ENCODE data around the gene GARNL3.

The GARNL3 gene

GRCh38 chr9:127388037-127388855 is 123.7 kb downstream of the GARNL3 start:
- no peak overlapping the region for H3K4me3 ChIP-seq (ENCODE audit: low read depth, low read length)
- TF ChIP-seq CTCF (IDR thresholded peaks at IDR 0.05; ENCODE audit: low read depth, low read length, missing control alignments): no peak
- DNase-seq (ENCODE audit: low read depth): peak; percentile 21

GRCh38 chr9:127388856-127389238 is 124.3 kb downstream of the GARNL3 start:
- no peak for DNase-seq (ENCODE audit: low read depth)
- no peak overlapping the region for H3K4me3 ChIP-seq (ENCODE audit: low read depth, low read length)
- no peak for TF ChIP-seq CTCF (IDR thresholded peaks at IDR 0.05; ENCODE audit: low read depth, low read length, missing control alignments)

GRCh38 chr9:127389381-127390247 is 125.0 kb downstream of the GARNL3 start:
- no peak for TF ChIP-seq CTCF (IDR thresholded peaks at IDR 0.05; ENCODE audit: low read depth, low read length, missing control alignments)
- DNase-seq (ENCODE audit: low read depth): no peak
- no peak overlapping the region for H3K4me3 ChIP-seq (ENCODE audit: low read depth, low read length)

GRCh38 chr9:127390248-127390545 is 125.6 kb downstream of the GARNL3 start:
- TF ChIP-seq CTCF (IDR thresholded peaks at IDR 0.05; ENCODE audit: low read depth, low read length, missing control alignments): no peak
- no peak for DNase-seq (ENCODE audit: low read depth)
- no peak overlapping the region for H3K4me3 ChIP-seq (ENCODE audit: low read depth, low read length)

- H3K4me3 ChIP-seq (ENCODE audit: low read depth, low read length): no peak overlapping the region
- TF ChIP-seq CTCF (IDR thresholded peaks at IDR 0.05; ENCODE audit: low read depth, low read length, missing control alignments): no peak
- no peak for DNase-seq (ENCODE audit: low read depth)
Measured at GRCh38 chr9:127390563-127390962, 126.0 kb downstream of the GARNL3 start.

GRCh38 chr9:127392166-127392565 is 127.6 kb downstream of the GARNL3 start:
- no peak for TF ChIP-seq CTCF (IDR thresholded peaks at IDR 0.05; ENCODE audit: low read depth, low read length, missing control alignments)
- H3K4me3 ChIP-seq (ENCODE audit: low read depth, low read length): no peak overlapping the region
- DNase-seq (ENCODE audit: low read depth): no peak
